Caco-2 (cell line): Measurements from ENCODE around the gene SRBD1. TPM values are rescaled to one million over a fixed set of nuclear protein-coding genes. Genes with fewer than 3 reads are reported as not detected.
A peak's percentile ranks its signal among the peaks of the same experiment; 100 is the strongest.

Source experiments
- BruUV-seq: library from RNA; stranded (reverse); fragments of 400-500 nt; replicated peaks from 2 replicates; lab custom pipeline; 2021; lab: Mats Ljungman, UMichigan
- CTCF ChIA-PET: fragments of 300-600 bp; sonication (Branson Sonifier 250); formaldehyde crosslinking; loops from one replicate; lab custom pipeline; 2022; ENCODE audit warnings: antibody characterized with exemption; lab: Charles Lee
- POLR2A ChIA-PET: fragments of 300-600 bp; sonication (Branson Sonifier 250); formaldehyde crosslinking; loops from one replicate; lab custom pipeline; 2022; ENCODE audit warnings: antibody characterized with exemption; lab: Charles Lee
- DNase-seq, 2 experiments: peaks; one replicate each; pipeline versions ENCODE4 v3.0.0 to v3.0.0-alpha.2; 2020 to 2022
- H3K27me3 ChIP-seq: replicated peaks from 2 replicates; pipeline ENCODE4 v1.6.0; 2011; ENCODE audit warnings: low read length; ENCODE audit not compliant: control insufficient read depth, insufficient read depth
- H3K36me3 ChIP-seq: 2 replicates; pipeline ENCODE4 v1.5.1; 2011; ENCODE audit warnings: low read length; ENCODE audit not compliant: control insufficient read depth, insufficient read depth
- H3K4me1 ChIP-seq: fragments of 250-450 bp; sonication (Bioruptor Pico); 2 replicates; pipeline ENCODE4 v1.5.1; 2020; ENCODE audit warnings: mild to moderate bottlenecking
- H3K4me3 ChIP-seq: 2 replicates; pipeline ENCODE4 v1.5.1; 2011; ENCODE audit warnings: low read depth, mild to moderate bottlenecking, control low read depth, low read length
- H3K9me3 ChIP-seq: fragments of 250-450 bp; sonication (Bioruptor Pico); 2 replicates; pipeline ENCODE4 v1.5.1; 2020; ENCODE audit warnings: mild to moderate bottlenecking, moderate library complexity
- H3K27ac Mint-ChIP-seq: one replicate; pipeline ENCODE4 v1.8.0; 2022; ENCODE audit warnings: mixed read lengths; ENCODE audit not compliant: unreplicated experiment
- H3K27me3 Mint-ChIP-seq: one replicate; pipeline ENCODE4 v1.8.0; 2022; ENCODE audit warnings: mixed read lengths; ENCODE audit not compliant: insufficient read depth, unreplicated experiment
- H3K36me3 Mint-ChIP-seq: one replicate; pipeline ENCODE4 v1.8.0; 2022; ENCODE audit warnings: mild to moderate bottlenecking, mixed read lengths; ENCODE audit not compliant: insufficient read depth, unreplicated experiment
- H3K4me1 Mint-ChIP-seq: one replicate; pipeline ENCODE4 v1.8.0; 2022; ENCODE audit warnings: low read depth, mixed read lengths; ENCODE audit not compliant: unreplicated experiment
- H3K4me3 Mint-ChIP-seq: one replicate; pipeline ENCODE4 v1.8.0; 2022; ENCODE audit warnings: mild to moderate bottlenecking, moderate library complexity, mixed read lengths; ENCODE audit not compliant: unreplicated experiment
- H3K9me3 Mint-ChIP-seq: one replicate; pipeline ENCODE4 v1.8.0; 2022; ENCODE audit warnings: mixed read lengths; ENCODE audit not compliant: unreplicated experiment
- CTCF ChIP-seq, 2 experiments: fragments of 200-600 bp in 1 of 2; IDR thresholded peaks; 1 replicate in 1 of 2; 2 replicates in 1 of 2; pipeline versions ENCODE4 v1.5.1 to v1.8.0; 2011 to 2022; ENCODE audit warnings: antibody characterized with exemption in 1 of 2, control low read depth in 1 of 2, inconsistent platforms in 1 of 2, low read depth in 1 of 2, low read length in 1 of 2, mild to moderate bottlenecking in 1 of 2, moderate library complexity in 1 of 2; ENCODE audit not compliant: insufficient read depth in 1 of 2, severe bottlenecking in 1 of 2, unreplicated experiment in 1 of 2
- intact Hi-C: fragments of 100-400 bp; cut with micrococcal nuclease; formaldehyde crosslinking; loops from one replicate; pipeline ENCODE4 v1.10.0; 2022; ENCODE audit not compliant: unreplicated experiment
- total RNA-seq: library from RNA; stranded (reverse); gene quantifications from 2 replicates; pipeline ENCODE4 v1.2.3, GENCODE V29; 2022

The SRBD1 gene
- total RNA-seq, 1 experiment from 2014 or later, result 15.8 TPM

GRCh38 chr2:45607701-45608100 lies 3.4 kb downstream of the SRBD1 start:
- peak; percentile 42 to 55 for TF ChIP-seq CTCF (IDR thresholded peaks at IDR 0.05; ENCODE audit: insufficient read depth in 1 of 2, low read depth in 1 of 2, low read length in 1 of 2, severe bottlenecking in 1 of 2, unreplicated experiment in 1 of 2)
- DNase-seq, result peak in 1 of 2 experiments; percentile 51
- no peaks in the 10 kb centered on the region for H3K27me3 Mint-ChIP-seq
- ChIA-PET POLR2A (no interaction called here), CTCF (interaction anchor here (0.7 to 1.0 kb wide), 2 partner anchors 22 to 50 kb away, joined by 3 to 4 read pairs; no protein-coding TSS in a partner anchor)
- no TSS peak for BruUV-seq
- peaks cover 37% of the 10 kb centered on the region for H3K4me1 Mint-ChIP-seq
- H3K4me3 Mint-ChIP-seq, result no peak overlapping the region
- intact Hi-C loops, result no loop called here
- no peak overlapping the region for H3K27ac Mint-ChIP-seq
- H3K27me3 ChIP-seq, result no peaks in the 10 kb centered on the region
- H3K4me1 ChIP-seq, result peaks cover 17% of the 10 kb centered on the region
- no peaks in the 10 kb centered on the region for H3K9me3 Mint-ChIP-seq
- no peak overlapping the region for H3K4me3 ChIP-seq
- no peaks in the 10 kb centered on the region; the same call in 1 of the 2 replicates for H3K36me3 ChIP-seq
- H3K9me3 ChIP-seq, result no peaks in the 10 kb centered on the region
- H3K36me3 Mint-ChIP-seq, result no peaks in the 10 kb centered on the region

DNA sequence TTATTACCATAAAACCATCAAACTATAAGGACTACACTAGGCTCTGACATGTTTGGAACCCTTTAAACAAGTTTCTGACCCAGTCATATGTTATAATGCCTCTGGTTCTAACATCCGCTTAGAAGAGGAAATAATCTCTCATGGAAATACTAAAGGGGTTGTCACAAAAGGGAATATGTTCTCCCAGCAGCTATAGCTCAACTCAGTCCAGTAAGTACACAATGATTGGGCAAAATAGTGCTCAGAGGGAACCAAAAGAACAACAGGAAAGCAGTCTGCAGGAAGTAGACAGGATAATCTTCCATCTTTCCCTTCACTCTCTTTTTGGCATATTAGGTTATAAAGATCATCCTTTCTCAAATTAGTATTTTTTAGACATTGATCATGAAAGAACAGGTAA lies 4.3 kb downstream of the SRBD1 start:
- no TSS peak for BruUV-seq
- no peak overlapping the region for H3K4me3 ChIP-seq
- H3K9me3 ChIP-seq, result no peaks in the 10 kb centered on the region
- peaks cover 28% of the 10 kb centered on the region for H3K4me1 Mint-ChIP-seq
- no peaks in the 10 kb centered on the region for H3K27me3 ChIP-seq
- no peak for DNase-seq
- no peak overlapping the region for H3K27ac Mint-ChIP-seq
- H3K9me3 Mint-ChIP-seq, result no peaks in the 10 kb centered on the region
- no peaks in the 10 kb centered on the region; the same call in 1 of the 2 replicates for H3K36me3 ChIP-seq
- no peak for TF ChIP-seq CTCF (IDR thresholded peaks at IDR 0.05; ENCODE audit: insufficient read depth in 1 of 2, low read depth in 1 of 2, low read length in 1 of 2, severe bottlenecking in 1 of 2, unreplicated experiment in 1 of 2)
- H3K36me3 Mint-ChIP-seq, result peaks cover 3% of the 10 kb centered on the region
- H3K4me1 ChIP-seq, result peaks cover 8% of the 10 kb centered on the region
- no peak overlapping the region for H3K4me3 Mint-ChIP-seq
- POLR2A ChIA-PET, result no interaction called here
- no peaks in the 10 kb centered on the region for H3K27me3 Mint-ChIP-seq
- CTCF ChIA-PET, result interaction anchor here (0.5 to 1.0 kb wide), 2 partner anchors 21 to 1141 kb away, joined by 3 to 4 read pairs; no protein-coding TSS in a partner anchor
- intact Hi-C loops, result no loop called here

DNA sequence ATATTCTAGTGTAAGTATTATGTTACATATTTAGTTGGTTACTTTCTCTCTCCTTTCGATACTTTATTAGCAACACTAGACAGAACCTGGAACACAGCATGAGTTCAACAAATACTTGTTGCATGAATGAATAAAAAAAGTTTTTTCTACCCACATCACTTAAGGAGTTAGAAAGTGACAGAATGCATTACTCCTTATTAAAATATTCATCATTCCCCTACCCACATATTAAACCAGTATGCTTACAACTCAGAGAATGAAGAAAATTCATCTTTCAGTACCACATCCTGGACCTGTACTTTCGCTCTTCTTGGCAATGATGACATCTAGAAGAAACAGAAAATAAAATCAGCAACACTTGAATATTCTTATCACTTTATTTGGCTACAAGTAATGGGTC lies 6.0 kb downstream of the SRBD1 start:
- no peak overlapping the region for H3K4me3 ChIP-seq
- peaks cover 10% of the 10 kb centered on the region for H3K36me3 Mint-ChIP-seq
- no peak overlapping the region for H3K27ac Mint-ChIP-seq
- H3K27me3 ChIP-seq, result no peaks in the 10 kb centered on the region
- BruUV-seq, result no TSS peak
- peaks cover 23% of the 10 kb centered on the region for H3K4me1 Mint-ChIP-seq
- no peaks in the 10 kb centered on the region for H3K27me3 Mint-ChIP-seq
- DNase-seq, result no peak
- POLR2A ChIA-PET, result no interaction called here
- peaks cover 4% of the 10 kb centered on the region for H3K4me1 ChIP-seq
- no peaks in the 10 kb centered on the region for H3K9me3 ChIP-seq
- intact Hi-C loops, result no loop called here
- no peak overlapping the region for H3K4me3 Mint-ChIP-seq
- CTCF ChIA-PET, result no interaction called here
- H3K9me3 Mint-ChIP-seq, result no peaks in the 10 kb centered on the region
- TF ChIP-seq CTCF (IDR thresholded peaks at IDR 0.05; ENCODE audit: insufficient read depth in 1 of 2, low read depth in 1 of 2, low read length in 1 of 2, severe bottlenecking in 1 of 2, unreplicated experiment in 1 of 2), result no peak
- no peaks in the 10 kb centered on the region; the same call in 1 of the 2 replicates for H3K36me3 ChIP-seq
